22Rv1 (cell line): ENCODE results near the gene B3GAT2.

ENCODE experiments used
- H3K27ac ChIP-seq: fragments of 450-650 bp; 2 replicates; pipeline ENCODE4 v1.5.1; 2017
- ZFX ChIP-seq: fragments of 450-650 bp; IDR thresholded peaks from 2 replicates; pipeline ENCODE4 v1.6.1; 2017; ENCODE audit warnings: antibody characterized with exemption, borderline replicate concordance
- TF ChIP-seq, protein P1 (sequence below): fragments of 450-650 bp; IDR thresholded peaks from 2 replicates; pipeline ENCODE4 v1.5.1; 2017; ENCODE audit warnings: mild to moderate bottlenecking

The B3GAT2 gene

DNA sequence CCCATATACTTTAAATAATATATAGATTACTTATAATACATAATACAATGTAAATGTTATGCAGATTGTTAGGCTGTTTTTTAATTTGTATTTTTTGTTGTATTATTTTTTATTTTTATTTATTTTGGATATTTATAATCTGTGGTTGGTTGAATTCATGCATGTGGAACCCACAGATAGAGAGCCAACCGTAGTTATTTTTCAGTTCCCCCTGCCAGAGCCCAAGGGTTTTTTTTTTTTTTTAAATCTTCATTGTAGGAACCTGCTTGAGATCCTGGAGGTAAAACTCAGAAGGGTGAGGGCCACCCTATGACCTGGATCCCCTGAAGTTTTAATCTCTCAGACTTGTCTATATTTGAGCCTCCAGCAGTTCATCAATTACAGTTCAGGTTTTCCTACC, 133.2 kb downstream of the B3GAT2 start:
- no peak overlapping the region for H3K27ac ChIP-seq
- no peak for TF ChIP-seq ZFX
- TF ChIP-seq, protein P1, sequence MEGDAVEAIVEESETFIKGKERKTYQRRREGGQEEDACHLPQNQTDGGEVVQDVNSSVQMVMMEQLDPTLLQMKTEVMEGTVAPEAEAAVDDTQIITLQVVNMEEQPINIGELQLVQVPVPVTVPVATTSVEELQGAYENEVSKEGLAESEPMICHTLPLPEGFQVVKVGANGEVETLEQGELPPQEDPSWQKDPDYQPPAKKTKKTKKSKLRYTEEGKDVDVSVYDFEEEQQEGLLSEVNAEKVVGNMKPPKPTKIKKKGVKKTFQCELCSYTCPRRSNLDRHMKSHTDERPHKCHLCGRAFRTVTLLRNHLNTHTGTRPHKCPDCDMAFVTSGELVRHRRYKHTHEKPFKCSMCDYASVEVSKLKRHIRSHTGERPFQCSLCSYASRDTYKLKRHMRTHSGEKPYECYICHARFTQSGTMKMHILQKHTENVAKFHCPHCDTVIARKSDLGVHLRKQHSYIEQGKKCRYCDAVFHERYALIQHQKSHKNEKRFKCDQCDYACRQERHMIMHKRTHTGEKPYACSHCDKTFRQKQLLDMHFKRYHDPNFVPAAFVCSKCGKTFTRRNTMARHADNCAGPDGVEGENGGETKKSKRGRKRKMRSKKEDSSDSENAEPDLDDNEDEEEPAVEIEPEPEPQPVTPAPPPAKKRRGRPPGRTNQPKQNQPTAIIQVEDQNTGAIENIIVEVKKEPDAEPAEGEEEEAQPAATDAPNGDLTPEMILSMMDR = no peak

DNA sequence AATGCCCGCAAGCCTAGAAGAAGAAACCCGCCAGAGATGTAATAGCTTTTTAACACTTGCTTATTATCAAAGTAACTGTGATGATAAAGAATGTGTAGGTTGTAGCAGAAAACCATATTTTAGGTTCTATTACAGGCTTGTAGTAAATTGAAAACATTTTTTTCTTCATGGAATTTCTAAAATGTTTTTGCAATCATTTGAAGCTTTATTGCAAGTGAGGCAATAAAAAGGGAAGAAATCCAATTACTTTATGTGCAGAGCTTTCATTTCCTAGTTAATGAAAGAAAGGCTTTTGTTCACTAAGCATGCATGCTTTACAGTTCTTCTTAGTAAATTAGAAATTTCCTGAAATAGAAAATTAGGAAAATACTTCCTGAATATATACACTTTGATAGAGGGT, 135.1 kb downstream of the B3GAT2 start:
- TF ChIP-seq, protein P1 = no peak
- no peak for TF ChIP-seq ZFX
- no peak overlapping the region for H3K27ac ChIP-seq

DNA sequence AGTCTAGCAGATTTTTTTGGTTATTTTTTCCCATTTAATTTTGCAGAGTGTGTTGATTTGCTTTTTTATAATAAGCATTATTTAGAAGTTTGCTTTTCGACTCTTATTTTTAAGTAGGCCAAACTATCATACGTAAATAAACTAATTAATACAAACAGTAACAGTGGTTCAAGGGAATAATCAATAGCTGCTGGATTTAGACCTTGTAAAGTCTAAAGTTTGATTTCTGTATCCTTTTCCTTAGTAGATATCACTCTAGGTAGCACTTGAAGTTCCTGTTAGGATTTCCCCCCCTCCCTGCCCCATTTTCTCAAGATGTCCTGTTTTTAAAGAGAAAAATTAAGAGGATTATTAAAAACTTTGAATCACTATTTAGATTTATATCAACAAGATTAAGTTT, 136.1 kb downstream of the B3GAT2 start:
- no peak for TF ChIP-seq ZFX
- TF ChIP-seq, protein P1 = no peak
- no peak overlapping the region for H3K27ac ChIP-seq

DNA sequence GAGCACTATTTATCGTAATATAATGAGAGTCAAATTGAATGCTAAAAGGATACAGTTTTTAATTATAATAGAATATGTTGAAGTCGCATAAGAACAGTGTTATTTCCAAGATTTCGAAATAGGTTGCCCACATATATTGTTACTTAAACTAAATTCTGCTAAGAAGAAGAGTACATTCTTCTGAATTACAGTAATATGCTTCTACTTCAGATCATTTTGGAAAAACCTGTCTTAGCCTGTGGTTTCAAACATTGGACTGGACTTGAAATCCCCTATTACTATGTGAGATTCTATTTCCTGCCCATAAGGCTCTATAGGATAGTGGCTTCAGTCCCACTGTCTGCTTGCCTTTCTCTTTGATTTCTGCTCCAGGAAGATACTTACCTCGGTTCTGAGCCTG, 137.2 kb downstream of the B3GAT2 start:
- TF ChIP-seq, protein P1 = no peak
- TF ChIP-seq ZFX = no peak
- no peak overlapping the region for H3K27ac ChIP-seq

DNA sequence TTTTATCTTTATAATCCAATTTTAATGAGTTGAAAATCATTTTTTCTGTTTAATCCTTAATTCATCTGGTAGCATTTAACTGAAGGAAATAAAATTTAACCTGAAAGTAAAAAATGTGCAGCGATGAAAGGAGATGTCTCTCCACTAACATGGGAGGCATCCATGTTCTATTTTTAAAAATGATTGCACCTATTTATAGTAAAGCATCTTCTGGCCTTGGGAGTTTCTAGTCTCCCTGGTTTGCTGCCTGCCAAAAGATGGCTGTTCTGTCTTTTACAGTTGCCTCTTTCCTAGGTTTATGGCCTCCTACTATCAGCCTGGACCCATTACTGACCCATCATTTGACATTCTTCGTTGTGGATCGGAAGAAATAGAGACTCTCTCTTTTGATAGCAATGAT, 143.0 kb downstream of the B3GAT2 start:
- no peak for TF ChIP-seq ZFX
- TF ChIP-seq, protein P1 = no peak
- no peak overlapping the region for H3K27ac ChIP-seq

DNA sequence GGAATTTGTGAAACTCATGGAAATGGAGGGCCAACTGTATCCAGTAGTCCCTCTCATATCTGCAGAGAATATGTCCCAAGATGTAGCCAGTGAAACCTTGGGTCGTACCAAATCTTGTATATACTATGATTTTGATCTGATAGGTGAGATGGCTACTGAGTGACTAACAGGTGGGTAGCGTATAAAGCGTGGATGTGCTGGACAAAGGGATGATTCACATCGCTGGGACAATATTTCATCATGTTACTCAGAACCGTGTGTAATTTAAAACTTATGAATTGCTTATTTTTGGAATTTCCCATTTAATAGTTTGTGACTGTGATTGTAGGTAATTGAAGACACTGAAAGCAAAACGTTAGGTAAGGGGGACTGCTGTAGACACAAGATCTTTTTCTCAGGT, 145.1 kb downstream of the B3GAT2 start:
- H3K27ac ChIP-seq = no peak overlapping the region
- TF ChIP-seq, protein P1 = no peak
- TF ChIP-seq ZFX = no peak
